Uterus (tissue), 2 donors: ENCODE measurements around the gene IDH3B.

Experiments used
- CTCF ChIP-seq, 4 experiments: fragments of 200-600 bp in 2 of 4; fragments of 450-650 bp in 2 of 4; sonication (generic) in 2 of 4; IDR thresholded peaks; one replicate each; pipeline ENCODE4 v1.5.1; 2016 to 2019; ENCODE audit warnings: antibody characterized with exemption in 4 of 4, mild to moderate bottlenecking in 2 of 4, moderate library complexity in 1 of 4
- POLR2A ChIP-seq, 2 donors: fragments of 450-650 bp; IDR thresholded peaks; one replicate each; pipeline ENCODE4 v1.6.1; 2016; ENCODE audit warnings: antibody characterized with exemption in 2 of 2, mild to moderate bottlenecking in 1 of 2, moderate library complexity in 1 of 2

GRCh38 chr20:2713285-2713684, 49.3 kb upstream of the IDH3B start:
- no peak for TF ChIP-seq CTCF (IDR thresholded peaks at IDR 0.05)
- no peak for TF ChIP-seq POLR2A (IDR thresholded peaks at IDR 0.05)
